ENCODE results near the gene FRMD6.

Gene FRMD6

GRCh38 chr14:51780006-51780692 is 128.4 kb downstream of the FRMD6 start:
- peak; percentile 72 for DNase-seq (ENCODE audit: low read depth)
